HG02973 (cell line): Measurements from ENCODE around the gene GNGT2.
"Not testable (repeated sequence)": the region's sequence is repeated elsewhere in the genome, so short reads cannot be mapped to it uniquely, and the experiment has no call there.

ENCODE experiments used
- ATAC-seq: cut with Tn5 transposase; IDR thresholded peaks from one replicate; pipeline ENCODE4 v1.9.1; 2021; ENCODE audit warnings: moderate library complexity; ENCODE audit not compliant: unreplicated experiment

The GNGT2 gene

DNA sequence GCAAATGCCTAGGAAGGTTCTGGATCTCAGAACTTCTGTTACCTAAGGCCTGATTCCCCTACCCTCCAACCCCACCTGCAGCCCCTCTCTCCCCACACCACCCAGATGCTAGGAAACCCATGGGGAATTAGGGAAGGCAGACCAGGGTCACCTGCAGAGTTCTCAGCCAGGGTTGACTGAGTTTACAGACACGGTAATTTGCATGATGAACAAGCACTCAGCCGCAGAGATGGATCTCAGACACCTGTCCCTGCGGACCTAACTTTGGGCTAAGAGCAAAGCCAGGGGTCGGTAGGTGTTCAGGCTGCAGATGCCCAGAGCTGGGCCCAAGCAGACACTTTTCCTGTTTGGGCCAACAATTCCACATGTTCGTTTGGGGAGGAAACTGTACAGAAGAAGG, 3.0 kb upstream of the GNGT2 start:
- ATAC-seq: no peak

DNA sequence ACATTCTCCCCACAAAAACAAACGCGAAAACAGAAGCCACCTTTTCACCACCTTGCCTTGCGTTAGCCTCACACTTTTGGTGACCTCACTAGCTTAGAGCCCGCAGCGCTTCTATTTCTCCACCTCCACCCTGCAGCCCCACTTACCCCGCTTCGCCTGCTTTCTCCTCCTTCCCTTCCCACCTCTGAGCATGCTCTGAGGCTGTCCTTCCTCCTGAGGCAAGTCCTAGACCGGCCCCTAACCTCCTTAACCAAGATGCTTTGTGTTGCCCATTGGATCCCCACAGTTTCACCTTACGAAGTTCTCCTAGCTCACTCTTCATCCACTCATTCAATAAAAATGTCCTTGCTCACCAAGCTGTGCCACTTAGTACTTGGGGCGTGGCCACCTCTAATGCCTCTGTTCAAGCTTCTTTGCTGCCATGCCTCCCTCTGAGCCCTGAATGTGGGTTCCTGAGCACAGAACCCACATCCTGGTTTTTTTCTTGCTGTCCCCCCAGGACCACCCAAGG, 1.3 kb downstream of the GNGT2 start:
- ATAC-seq: no peak

DNA sequence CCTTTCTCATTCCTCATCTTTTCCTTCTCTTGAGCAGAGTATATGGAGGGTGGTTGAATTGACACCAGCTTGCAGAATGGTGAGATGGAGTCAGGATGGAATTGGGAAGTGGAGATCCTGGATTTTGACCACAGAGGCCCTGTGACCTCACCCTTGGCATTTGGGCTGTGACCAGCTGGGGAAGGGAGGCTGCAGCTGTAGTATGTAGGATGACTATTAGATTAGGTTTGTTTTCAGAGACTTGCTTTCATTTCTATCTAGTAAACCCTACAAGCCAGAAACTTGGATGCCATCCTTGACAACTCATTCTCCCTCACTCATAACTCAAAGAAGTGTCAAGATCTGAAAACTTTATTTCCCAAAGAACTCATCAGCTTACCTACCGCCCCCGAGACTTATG, 5.9 kb downstream of the GNGT2 start:
- no peak for ATAC-seq

DNA sequence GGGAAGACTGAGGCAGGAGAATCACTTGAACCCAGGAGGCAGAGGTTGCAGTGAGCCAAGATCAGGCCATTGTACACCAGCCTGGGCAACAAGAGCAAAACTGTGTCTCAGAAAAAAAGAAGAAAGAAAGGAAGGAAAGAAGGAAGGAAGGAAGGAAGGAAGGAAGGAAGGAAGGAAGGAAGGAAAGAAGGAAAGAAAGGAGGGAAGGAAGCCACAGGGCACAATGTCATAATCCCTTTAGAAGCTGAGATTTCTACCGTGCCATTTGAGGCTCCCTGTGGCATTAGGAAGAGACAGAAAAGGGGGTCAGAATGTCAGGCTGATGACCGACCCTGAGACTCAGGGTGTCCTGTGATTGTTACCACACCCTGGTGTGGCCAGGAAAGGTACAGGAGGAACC, 6.6 kb downstream of the GNGT2 start:
- no peak for ATAC-seq

DNA sequence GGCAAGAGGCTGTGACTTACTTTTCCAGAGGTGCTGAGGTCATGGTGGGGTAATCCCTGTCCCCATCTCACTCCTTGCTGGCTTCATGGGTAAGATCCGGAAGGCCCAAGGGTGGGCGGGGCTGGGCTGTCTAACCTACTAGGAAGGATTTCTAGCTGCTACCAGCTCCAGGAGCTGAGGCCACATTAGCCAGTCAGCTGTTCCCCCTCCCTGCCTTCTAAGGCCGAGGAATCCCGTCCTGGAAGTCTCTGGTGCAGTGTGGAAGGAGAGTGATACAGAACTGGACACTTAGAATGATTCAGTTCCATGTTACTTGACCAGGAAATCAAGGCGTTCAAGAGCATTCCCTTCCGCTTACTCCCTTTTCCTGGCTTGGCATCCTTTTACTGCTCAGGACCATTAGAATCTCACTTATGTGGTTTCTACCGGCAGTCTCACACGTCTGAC, 8.9 kb downstream of the GNGT2 start:
- no peak for ATAC-seq

DNA sequence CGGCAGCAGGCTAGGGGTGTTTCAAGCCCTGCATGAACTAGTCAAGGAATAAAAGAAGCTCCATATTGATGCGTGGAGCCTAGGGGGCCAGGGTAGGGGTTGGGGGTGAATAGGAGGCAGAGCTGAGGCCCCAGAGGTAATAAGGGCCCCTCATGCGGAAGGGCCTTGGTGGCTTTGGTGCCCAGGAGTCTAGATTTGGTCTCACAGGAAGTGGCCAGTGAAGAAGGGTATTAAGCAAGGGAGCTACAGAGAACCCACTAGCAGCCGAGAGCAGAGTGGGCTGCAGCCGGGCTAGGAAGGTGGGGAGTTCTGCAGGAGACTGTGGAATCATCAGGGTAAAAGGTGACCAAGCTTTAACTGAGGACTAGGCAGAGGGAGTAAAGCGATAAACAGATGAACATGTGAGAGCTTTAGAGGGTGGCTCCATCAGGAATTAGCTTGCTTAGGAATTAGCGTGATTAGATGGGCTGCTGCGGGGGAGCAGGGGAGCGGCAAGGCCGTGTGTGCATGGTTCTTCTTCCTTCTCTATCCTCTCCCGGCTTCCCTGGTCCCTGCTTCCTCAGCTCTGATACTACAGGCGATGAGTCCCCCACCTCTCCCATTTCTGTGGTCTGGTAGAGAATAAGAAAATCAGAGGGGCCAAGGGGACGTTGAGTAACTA, 9.8 kb downstream of the GNGT2 start:
- no peak for ATAC-seq

DNA sequence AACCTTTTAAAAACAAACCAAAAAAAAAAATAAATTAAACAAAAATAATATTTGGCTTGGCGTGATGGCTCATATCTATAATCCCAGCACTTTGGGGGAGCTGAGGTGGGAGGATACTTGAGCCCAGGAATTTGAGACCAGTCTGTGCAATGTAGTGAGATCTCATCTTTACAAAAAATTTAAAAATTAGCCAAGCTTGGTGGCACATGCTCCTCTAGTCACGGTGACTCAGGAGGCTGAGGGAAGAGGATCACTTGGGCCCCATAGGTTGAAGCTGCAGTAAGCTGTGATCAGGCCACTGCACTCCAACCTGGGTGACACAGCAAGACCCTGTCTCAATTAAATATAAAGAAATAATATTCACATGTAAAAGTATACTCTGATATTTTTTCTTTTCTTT, 12.2 kb downstream of the GNGT2 start:
- no peak for ATAC-seq

DNA sequence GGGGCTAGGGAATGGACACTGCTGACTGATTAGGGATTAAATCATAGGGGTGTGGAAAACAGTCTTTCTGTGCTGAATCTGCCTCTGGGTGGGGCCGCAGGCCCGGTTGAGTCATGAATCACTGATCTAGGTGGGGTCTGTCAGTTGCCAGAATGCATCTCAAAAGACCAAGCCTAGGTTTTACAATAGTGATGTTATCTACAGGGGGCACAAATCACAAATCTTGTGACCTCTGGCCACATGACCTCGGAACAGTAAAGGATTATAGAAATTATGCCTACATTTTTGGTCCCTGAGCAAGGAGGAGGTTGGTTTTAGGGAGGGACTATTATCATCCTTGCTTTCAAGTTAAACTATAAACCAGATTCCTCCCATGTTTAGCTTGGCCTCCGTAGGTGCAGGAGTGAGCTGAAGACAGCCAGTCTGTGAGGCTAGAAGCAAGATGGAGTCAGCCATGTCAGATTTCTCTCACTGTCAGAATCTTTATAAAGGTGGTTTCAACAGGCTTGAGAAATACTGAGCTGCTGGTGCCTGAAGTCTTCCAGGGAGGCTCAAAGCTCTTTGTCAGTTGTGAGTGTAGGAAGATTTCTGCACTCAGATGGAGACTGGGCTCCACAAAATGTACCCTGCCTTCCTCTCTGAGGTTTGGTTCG, 12.9 kb downstream of the GNGT2 start:
- ATAC-seq: no peak

DNA sequence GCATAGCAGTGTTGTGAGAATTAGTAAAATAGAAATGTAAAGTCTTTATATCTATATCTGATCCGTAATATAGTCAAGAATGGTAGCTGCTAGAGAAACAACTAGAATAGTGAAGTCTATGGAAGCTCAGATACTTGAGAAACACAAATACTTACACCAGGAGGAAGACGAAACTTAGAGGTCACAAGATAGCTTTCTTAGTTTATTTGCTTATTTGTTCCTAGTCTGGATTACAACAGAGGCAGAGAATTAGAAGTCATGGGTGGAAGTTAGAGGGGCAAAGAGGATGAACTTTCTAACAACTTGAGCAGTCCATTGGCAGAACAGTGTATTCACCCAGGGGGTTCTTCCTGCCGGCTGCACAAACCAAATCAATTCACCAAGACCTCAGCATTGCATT, 13.9 kb downstream of the GNGT2 start:
- no peak for ATAC-seq

DNA sequence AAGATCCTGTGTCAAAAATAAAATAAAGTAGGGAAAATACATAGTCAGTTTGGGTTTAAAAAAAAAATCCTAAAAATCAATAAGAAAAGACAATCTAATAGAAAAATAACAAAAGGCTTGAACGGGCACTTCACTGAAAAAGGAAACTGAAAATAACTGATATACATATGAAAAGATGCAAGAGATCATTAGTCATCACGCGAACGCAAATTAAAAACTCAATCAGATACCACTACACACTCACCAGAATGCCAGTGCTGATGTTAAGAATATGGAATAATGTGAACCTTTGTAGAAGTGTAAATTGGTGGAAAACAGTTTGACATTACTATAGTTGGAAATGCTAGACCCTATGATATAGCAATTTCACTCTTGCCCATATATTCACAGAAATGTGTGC, 14.6 kb downstream of the GNGT2 start:
- no peak for ATAC-seq

DNA sequence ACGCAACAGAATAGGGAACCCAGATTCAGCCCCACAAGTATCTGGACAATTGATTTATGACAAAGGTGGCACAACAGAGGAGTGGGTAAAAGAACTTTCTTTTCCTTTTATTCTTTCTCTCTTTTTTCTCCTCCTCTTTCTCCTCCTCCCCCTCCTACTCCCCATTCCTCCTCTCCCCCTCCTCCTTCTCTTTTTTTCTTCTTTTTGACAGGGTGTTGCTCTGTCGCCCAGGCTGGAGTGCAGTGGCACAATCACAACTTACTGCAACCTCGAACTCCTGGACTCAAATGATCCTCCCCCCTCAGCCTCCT, 16.1 kb downstream of the GNGT2 start:
- no peak for ATAC-seq

DNA sequence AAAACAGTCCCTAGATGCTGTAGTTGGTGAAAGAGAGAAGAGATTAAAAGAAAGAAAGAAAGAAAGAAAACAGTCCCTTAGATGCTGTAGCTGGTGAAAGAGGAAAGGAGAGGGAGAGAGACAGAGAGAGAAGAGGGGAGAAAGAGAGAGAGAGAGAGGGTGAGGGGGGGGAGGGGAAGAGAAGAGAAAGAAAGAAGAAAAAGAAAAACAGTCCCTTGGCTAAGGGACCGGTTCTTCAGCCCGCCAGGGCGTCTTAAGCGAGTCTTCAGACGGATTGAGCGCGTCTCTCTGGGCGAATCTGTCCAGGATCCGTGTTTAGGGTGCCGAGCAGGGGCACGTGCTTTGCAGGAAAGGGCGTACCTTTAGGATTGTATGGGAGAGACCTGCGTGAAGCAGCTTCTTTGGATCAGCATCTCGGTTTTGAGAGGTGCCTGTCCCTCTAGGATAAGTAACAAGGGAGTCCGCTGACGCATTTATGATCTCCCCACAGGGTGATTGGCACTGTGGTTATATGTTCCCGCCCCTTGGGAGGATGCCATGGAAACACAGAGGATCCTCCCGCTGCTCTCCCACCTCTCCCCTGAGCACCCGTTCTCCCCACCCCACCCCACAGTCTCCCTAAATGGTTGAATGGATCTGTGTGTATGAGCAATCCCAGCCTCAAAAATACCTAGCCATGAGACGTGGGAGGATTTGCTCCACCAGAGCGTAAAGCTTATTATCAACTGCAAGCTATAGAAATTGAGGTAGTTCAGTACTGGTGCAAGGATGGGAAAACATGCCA, 16.7 kb downstream of the GNGT2 start:
- ATAC-seq: no peak

DNA sequence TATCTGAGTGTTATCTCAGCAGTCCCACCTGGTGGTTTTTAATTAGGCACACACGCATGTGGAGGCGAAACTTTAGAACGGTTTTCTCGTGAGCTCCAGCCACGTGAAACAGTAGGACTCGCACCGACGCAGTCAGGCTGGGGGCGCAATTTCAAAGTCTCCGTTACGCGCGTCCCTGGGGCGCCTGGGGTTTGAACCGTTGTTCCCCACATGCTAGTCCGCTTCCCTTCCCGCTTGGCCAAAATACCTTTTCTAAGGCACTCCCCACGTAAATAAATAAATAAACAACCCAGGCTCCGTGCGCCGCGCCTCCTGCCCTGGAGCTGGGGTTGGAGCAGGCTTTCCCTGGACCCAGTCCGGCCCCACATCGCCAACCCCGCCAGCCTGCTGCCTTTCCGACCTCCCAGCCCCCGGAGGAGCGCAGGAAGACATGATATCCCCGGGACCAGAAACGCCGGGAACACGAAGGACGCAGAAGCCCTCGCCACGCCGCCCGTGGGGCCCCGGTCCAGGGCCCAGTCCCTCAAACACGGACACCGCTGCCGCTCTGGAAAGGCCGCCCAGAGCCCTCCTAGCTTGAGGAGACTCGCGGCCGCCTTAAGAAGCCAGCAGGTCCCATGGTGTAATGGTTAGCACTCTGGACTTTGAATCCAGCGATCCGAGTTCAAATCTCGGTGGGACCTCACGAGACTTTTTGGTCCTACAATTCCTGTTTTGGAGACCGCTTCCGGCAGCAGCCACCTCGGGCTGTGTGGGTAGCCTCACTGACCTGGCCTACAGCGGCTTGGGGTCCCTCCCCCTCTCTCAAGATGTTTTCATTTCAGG, 18.2 kb downstream of the GNGT2 start:
- peak; percentile 48 for ATAC-seq

DNA sequence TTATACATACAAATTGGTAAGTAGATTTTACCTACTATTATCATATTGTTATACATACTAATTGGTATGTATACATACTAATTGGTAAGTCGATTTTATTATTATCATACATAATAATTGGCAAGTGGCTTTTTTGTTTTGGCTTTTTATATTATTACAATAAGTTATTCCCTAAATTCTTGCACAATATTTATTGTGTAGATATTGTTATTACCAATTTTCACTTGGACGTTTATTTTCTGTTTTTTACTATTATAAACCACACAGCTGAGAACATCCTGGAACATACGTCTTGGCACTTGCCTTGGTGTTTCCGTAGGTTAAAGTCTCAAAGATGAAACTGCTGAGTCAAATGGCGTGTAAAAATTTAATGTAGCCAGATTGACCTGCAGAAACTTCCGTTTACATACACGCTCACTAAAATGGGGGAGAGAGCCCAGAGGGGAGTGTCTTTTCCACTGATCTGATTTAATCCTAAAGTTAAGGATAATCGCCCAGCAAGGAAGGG, 18.9 kb downstream of the GNGT2 start:
- ATAC-seq: peak; percentile 4

DNA sequence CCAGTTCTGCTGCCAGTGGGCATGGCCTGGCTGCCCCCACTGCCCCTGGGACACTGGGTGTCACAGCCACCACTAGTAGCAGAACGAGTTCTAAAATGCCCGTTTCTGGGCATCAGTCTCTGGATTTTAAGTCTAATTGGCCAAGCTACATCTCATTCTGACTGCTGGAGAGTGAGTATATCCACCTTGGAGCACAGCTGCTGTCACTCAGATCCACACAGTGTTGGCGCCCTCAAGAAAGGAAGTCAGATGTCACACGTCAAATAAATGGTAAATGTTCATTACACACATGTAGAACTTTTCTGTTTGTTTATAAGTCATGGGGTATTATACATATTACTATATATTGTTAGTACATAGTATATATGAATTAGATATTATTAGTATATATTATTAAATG, 19.4 kb downstream of the GNGT2 start:
- no peak for ATAC-seq

DNA sequence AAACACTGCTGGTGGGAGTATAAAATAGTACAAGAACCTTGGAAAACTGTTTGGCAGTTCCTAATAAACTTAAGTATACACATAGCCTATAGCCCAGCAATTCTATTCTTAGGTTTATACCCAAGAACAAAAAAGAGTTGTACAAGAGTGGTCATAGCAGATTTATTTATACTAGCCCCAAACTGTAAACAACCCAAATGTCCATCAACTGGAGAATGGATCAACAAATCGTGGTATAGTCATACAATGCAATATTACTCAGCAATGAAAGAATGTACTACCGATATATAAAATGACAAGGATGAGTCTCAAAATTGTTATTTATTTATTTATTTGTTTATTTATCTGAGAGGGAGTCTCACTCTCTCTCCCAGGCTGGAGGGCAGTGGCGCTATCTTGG, 23.1 kb downstream of the GNGT2 start:
- no peak for ATAC-seq

DNA sequence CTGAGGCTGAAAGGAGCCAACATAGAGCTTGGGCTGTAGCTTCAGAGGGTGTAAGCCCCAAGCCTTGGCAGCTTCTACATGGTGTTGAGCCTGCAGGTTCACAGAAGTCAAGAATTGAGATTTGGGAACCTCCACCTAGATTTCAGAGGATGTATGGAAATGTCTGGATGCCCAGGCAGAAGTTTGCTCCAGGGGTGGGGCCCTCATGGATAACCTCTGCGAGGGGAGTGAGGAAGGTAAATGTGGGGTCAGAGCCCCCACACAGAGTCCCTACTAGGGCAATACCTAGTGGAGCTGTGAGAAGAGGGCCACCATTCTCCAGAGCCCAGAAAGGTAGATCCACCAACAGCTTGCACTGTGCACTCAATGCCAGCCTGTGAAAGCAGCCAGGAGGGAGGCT, 25.0 kb downstream of the GNGT2 start:
- ATAC-seq: not testable (repeated sequence)

DNA sequence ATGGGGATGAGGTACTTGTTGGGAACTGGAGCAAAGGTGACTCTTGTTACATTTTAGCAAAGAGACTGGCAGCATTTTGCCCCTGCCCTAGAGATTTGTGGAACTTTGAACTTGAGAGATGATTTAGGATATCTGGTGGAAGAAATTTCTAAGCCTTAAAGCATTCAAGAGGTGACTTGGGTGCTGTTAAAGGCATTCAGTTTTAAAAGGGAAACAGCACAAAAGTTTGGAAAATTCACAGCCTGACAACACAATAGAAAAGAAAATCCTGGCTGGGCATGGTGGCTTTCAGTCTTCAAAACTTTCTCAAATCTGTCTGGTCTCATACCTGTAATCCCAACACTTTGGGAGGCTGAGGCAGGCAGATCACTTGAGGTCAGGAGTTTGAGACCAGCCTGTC, 25.9 kb downstream of the GNGT2 start:
- not testable (repeated sequence) for ATAC-seq

DNA sequence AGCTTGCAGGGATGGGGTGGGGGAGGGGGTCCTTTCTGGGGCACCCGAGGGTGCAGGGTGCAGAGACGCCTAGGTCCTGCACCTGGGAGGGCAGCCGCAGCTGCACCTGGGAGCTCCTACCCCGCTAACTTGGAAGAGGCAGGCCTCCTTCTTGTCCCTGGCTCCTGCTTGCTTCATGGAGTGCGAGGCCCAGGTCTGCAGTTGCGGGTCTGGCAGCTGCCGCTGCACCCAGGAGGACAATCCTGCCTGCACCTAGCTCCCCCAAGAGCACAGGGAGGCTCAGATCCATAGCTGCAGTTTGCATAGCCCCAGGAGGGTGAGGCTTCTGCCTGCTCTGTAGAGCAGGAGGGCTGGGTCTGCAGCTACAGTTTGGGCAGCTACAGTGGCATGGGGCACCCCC, 26.6 kb downstream of the GNGT2 start:
- ATAC-seq: no peak

DNA sequence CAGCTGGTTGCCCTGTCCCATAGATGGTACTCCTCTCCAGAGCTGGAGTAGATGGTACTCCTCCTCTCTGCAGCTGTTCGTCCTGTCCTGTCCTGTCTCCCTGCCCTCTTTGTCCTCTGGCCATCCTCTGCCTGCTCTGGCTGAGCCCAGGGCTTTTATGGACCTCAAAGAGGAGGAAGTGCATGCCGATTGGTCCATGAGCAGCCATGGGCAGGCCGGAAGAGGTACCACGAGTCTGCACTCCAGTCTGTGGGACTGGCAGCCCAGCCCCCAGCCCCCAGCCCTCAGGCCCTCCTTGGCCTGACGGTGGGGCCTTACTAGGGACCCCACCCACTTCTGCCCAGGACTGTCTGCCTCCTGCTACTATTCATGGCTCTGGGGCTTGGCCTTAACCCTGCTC, 27.0 kb downstream of the GNGT2 start:
- ATAC-seq: no peak

DNA sequence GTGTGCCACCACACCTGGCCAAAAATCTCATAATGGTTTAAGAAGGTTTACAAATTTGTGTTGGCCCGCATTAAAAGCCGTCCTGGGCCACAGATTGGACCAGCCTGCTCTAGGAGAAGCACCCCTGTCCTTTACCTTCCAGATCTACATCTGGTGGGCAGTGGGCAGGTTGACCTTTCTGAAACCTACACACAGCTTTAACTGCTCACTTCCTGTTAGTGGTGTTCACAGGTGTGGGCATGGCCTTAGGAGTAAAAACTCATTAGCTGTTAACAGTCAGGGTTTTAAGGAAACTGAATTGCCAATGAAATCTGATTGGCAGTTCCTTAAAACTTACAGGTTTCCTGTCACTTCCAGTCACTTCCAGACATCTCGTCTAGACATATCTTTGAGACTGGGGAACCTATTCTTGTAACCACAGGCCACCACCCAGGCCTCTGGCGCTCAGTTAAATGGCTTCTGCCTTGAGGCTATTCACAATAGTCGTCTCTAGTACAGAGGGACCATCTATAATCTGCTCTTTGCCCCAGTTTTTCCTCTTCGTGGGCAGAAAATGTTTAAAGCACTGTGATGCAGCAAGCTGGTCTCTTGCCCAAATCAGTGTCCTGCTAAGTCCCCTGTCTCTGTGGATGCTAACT, 29.3 kb downstream of the GNGT2 start:
- no peak for ATAC-seq
